Spleen (tissue), 7 donors: ENCODE results near the gene ANKFN1.
"Not testable (repeated sequence)": the region's sequence is repeated elsewhere in the genome, so short reads cannot be mapped to it uniquely, and the experiment has no call there.

Source experiments
- POLR2A ChIP-seq, 3 donors: fragments of 450-650 bp; IDR thresholded peaks; one replicate each; pipeline ENCODE4 v1.5.1; 2017; ENCODE audit warnings: antibody characterized with exemption in 3 of 3, mild to moderate bottlenecking in 1 of 3
- POLR2AphosphoS5 ChIP-seq, 3 donors: sonication (generic); formaldehyde crosslinking; IDR thresholded peaks; one replicate each; pipeline ENCODE4 v1.5.1; 2017; ENCODE audit warnings: antibody characterized with exemption in 3 of 3
- TF ChIP-seq, protein P1 (sequence below), 11 experiments: fragments of 200-600 bp in 7 of 11; fragments of 450-650 bp in 4 of 11; sonication (generic) in 4 of 11; IDR thresholded peaks in 8 of 11; conservative IDR thresholded peaks in 3 of 11; 1 replicate in 7 of 11; 2 replicates in 4 of 11; pipeline versions ENCODE4 v1.4.0 to v1.8.0; 2016 to 2021; ENCODE audit warnings: antibody characterized with exemption in 11 of 11, inconsistent platforms in 4 of 11, mild to moderate bottlenecking in 1 of 11
- donor health status: DM: no; HTN: no; CAD: no; lungs with moderate emphysema.
- donor health status: DM: no; HTN: no; CAD: no.
- donor health status: DM: no; HTN: no; CAD: no.

DNA sequence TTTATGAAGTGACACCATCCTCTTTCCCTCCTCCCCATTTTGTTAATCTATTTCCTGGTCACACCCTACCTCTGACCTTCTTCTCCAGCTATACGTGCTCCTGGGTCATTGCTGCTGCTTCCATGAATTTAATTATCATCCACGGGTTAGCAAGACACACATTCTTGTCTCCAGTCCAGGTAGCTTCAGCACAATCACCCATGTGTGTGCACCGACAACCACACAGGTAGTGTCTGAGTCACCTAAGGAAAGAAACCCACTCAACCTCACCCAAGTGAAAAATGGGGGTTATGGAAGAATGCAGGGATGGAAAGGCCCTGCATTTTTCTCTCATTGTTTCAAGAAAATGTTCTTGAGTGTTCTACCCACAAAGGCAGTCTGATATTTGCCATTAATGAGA, 135.5 kb downstream of the ANKFN1 start:
- not testable (repeated sequence) for TF ChIP-seq POLR2A, POLR2AphosphoS5 (IDR thresholded peaks at IDR 0.05)
- TF ChIP-seq, protein P1, sequence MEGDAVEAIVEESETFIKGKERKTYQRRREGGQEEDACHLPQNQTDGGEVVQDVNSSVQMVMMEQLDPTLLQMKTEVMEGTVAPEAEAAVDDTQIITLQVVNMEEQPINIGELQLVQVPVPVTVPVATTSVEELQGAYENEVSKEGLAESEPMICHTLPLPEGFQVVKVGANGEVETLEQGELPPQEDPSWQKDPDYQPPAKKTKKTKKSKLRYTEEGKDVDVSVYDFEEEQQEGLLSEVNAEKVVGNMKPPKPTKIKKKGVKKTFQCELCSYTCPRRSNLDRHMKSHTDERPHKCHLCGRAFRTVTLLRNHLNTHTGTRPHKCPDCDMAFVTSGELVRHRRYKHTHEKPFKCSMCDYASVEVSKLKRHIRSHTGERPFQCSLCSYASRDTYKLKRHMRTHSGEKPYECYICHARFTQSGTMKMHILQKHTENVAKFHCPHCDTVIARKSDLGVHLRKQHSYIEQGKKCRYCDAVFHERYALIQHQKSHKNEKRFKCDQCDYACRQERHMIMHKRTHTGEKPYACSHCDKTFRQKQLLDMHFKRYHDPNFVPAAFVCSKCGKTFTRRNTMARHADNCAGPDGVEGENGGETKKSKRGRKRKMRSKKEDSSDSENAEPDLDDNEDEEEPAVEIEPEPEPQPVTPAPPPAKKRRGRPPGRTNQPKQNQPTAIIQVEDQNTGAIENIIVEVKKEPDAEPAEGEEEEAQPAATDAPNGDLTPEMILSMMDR (IDR thresholded peaks at IDR 0.05 in 8 of 11, conservative IDR thresholded peaks at IDR 0.05 in 3 of 11): not testable (repeated sequence)
